Choroid plexus epithelial cell (primary cell): ENCODE data around the gene TSR1.

ENCODE experiments used
- DNase-seq: peaks from one replicate; pipeline ENCODE4 v3.0.0-alpha.2; 2010; ENCODE audit warnings: low read depth
- H3K4me3 ChIP-seq: 2 replicates; pipeline ENCODE4 v1.5.1; 2011; ENCODE audit warnings: low read depth, mild to moderate bottlenecking, control low read depth, low read length, moderate library complexity
- TF ChIP-seq, protein P1 (sequence below): conservative IDR thresholded peaks from 2 replicates; pipeline ENCODE4 v1.5.1; 2011; ENCODE audit warnings: low read depth, mild to moderate bottlenecking, control low read depth, inconsistent platforms, low read length, moderate library complexity

Gene TSR1

DNA sequence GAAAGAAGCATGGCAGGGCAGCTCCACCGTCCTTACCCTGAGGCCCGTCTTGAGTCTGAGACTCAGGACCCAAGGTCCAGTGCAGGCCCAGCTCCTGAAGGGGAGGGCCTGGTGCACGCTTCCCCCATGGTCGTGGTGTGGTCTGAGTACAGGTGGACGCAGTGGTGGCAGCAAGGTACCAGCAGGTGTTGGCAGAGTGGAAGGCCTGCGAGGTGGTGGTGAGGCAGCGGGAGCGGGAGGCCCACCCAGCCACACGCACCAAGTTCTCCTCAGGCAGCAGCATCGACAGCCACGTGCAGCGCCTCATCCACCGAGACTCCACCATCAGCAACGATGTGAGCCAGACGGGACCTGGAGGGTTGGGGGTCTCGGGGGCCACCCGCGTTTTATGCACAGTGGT lies 36.9 kb upstream of the TSR1 start:
- DNase-seq = no peak

DNA sequence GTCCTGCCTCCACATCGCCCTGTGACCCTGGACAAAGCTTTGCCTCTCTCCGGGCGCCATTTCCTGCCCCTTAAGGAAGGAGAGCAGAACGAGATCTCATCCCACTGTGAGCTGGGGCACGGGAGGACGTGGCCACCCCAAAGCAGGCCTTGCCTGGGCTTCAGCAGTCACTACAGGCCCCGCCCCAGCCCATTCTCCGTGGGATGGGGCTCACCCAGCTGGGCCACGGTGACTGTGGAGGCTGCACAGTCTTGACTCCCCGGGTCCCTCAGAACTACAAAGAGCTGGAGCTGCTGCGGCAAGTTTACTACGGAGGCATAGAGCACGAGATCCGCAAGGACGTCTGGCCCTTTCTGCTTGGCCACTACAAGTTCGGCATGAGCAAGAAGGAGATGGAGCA lies 36.4 kb upstream of the TSR1 start:
- no peak for DNase-seq
- TF ChIP-seq, protein P1, sequence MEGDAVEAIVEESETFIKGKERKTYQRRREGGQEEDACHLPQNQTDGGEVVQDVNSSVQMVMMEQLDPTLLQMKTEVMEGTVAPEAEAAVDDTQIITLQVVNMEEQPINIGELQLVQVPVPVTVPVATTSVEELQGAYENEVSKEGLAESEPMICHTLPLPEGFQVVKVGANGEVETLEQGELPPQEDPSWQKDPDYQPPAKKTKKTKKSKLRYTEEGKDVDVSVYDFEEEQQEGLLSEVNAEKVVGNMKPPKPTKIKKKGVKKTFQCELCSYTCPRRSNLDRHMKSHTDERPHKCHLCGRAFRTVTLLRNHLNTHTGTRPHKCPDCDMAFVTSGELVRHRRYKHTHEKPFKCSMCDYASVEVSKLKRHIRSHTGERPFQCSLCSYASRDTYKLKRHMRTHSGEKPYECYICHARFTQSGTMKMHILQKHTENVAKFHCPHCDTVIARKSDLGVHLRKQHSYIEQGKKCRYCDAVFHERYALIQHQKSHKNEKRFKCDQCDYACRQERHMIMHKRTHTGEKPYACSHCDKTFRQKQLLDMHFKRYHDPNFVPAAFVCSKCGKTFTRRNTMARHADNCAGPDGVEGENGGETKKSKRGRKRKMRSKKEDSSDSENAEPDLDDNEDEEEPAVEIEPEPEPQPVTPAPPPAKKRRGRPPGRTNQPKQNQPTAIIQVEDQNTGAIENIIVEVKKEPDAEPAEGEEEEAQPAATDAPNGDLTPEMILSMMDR = no peak
- no peak overlapping the region for H3K4me3 ChIP-seq

More for the DNA sequence above, 36.9 kb upstream of the TSR1 start:
- H3K4me3 ChIP-seq = no peak overlapping the region
- TF ChIP-seq, protein P1 = no peak

DNA sequence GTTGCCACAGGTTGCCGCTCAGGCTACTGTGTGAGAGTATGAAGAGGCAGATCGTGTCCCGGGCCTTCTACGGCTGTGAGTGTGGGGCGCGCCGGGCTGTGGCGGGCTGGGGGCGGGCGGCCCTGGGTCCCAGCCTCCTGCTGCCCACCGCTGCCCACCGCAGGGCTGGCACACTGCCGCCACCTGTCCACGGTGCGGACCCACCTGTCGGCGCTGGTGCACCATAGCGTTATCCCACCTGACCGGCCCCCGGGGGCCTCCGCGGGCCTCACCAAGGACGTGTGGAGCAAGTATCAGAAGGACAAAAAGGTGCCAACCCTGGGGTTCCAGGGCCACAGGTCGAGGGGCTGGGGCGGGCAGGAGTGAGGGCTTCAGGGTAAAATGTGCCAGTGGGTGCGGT lies 35.9 kb upstream of the TSR1 start:
- H3K4me3 ChIP-seq = no peak overlapping the region
- TF ChIP-seq, protein P1 = no peak
- no peak for DNase-seq

DNA sequence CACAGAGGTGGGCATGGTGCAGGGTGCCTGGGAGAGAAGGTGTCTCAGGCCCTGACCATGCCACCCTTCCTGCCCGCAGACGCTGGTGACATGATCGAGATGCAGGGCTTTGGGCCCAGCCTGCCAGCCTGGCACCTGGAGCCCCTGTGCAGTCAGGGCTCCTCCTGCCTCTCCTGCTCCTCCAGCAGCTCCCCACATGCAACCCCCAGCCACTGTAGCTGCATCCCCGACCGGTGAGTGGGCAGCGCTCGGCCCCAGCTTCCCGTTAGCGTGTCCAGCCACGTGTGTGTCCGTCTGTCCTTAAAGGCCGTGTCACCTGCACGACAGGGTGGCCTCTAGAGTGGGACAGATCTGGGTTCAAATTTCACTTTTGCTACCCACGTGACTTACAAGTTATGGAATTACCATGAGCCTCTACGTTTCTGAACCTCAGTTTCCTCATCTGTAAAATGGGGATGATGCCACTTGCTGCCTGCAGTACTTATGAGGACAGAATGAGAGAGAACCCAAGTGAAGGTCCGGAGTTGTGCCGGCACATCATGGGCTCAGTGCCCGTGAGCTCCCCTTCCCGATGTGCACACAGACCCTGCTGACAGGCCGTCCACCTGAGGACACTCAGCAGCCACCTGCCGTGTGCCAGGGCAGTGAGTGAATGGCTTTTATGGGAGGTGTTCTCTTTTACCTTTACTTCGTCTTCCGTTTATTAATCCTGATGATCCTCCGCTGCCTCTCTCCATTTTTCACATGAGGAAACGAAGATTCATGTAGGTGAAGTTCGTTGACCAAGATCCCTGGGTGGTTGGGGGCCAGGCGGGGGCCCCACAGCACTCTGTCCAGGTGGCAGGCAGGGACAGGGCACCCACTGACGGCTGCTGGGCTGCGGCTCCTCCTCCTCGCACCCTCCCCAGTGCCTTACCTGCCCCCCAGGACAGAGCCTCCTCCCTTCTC lies 35.2 kb upstream of the TSR1 start:
- TF ChIP-seq, protein P1 = no peak
- no peak for DNase-seq
- no peak overlapping the region for H3K4me3 ChIP-seq

DNA sequence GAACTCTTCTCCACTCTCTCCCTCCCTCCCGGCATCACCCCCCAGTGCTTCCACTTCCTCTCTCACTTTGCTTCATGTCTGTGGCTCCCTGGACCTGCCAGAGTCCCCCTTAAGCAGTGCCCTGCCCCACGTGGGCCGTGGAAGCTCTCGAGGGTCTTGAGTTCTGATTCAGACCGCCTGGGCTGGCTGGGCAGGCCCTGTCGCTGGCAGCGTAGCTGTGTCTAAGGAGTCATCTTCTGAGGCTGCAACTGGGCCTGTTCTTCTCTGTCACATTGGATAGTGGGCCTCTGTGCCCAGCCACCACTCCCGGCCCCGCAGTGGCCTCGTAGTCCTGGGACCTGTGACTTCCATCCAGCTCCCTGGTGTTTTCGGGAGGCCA lies 33.9 kb upstream of the TSR1 start:
- peak; percentile 24 for DNase-seq
- TF ChIP-seq, protein P1 = no peak
- no peak overlapping the region for H3K4me3 ChIP-seq

DNA sequence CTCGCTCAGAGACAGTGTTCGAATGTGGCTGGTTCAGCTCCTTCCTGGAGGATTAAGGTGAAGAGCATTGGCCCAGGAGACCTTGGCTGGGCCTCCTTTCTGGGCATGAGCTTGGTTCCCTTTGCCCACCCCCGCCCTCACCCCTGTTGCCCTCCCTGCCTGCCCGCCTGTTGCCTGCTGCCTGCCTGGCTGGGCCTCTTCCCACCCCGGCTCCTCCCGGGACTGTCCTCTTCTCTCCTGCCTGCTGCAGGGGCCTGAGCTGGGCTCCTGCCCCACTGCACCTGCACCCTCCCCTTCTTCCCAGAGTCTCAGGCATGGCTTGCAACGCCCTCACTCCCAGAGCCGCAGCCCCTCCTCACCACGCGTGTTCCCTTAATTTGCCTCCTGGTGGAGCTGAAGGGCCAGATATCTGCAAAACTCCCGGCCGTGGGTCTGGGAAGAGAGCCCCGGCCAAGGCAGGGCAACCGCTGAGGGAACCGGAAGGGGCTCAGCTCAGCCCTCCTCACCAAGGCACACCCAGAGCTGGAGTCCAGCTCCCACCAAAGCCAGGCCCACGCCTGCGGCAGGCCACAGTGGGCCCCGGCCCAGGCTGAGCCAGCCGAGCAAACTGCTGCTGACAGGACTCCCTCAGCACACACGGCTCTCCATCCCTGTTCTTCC lies 33.4 kb upstream of the TSR1 start:
- no peak overlapping the region for H3K4me3 ChIP-seq
- TF ChIP-seq, protein P1 = peak; percentile 43
- DNase-seq = peak; percentile 42
